Panc1 (cell line): ENCODE data around the gene SGIP1. TPM values are rescaled to one million over a fixed set of nuclear protein-coding genes. Genes with fewer than 3 reads are reported as not detected.

Experiments
- ATAC-seq: fragments of 200-7000 bp; cut with Tn5 transposase; 2 replicates; pipeline ENCODE4 v1.9.1; 2020; ENCODE audit warnings: mild to moderate bottlenecking, moderate library complexity
- BruUV-seq: library from RNA; stranded (reverse); fragments of 400-500 nt; replicated peaks from 2 replicates; lab custom pipeline; 2021; lab: Mats Ljungman, UMichigan
- CTCF ChIA-PET: fragments of 300-600 bp; sonication (Branson Sonifier 250); formaldehyde crosslinking; loops from one replicate; lab custom pipeline; 2022; ENCODE audit warnings: antibody characterized with exemption; lab: Charles Lee
- POLR2A ChIA-PET: fragments of 300-600 bp; sonication (Branson Sonifier 250); formaldehyde crosslinking; loops from one replicate; lab custom pipeline; 2022; ENCODE audit warnings: antibody characterized with exemption; lab: Charles Lee
- DNase-seq: peaks from one replicate; pipeline ENCODE4 v3.0.0-alpha.2; 2010; ENCODE audit warnings: low read depth, low spot score
- H3K27ac ChIP-seq: 2 replicates; pipeline ENCODE4 v1.5.1; 2011; ENCODE audit warnings: mild to moderate bottlenecking, low read length, inconsistent platforms
- H3K27me3 ChIP-seq: fragments of 200-500 bp; sonication (Bioruptor generic); 2 replicates; pipeline ENCODE4 v1.6.0; 2014; ENCODE audit warnings: low read length, inconsistent platforms; ENCODE audit not compliant: control insufficient read depth, insufficient read depth
- H3K36me3 ChIP-seq: fragments of 200-500 bp; sonication (Bioruptor generic); 2 replicates; pipeline ENCODE4 v1.5.1; 2014; ENCODE audit warnings: inconsistent platforms, mild to moderate bottlenecking, low read length, moderate library complexity; ENCODE audit not compliant: control insufficient read depth, insufficient read depth
- H3K4me1 ChIP-seq: 2 replicates; pipeline ENCODE4 v1.5.1; 2011; ENCODE audit warnings: inconsistent platforms, mild to moderate bottlenecking, low read length, moderate library complexity; ENCODE audit not compliant: control insufficient read depth, insufficient read depth
- H3K4me3 ChIP-seq, 2 experiments: 2 replicates each; pipeline ENCODE4 v1.5.1; 2011 to 2012; ENCODE audit warnings: low read depth in 2 of 2, low read length in 2 of 2, mild to moderate bottlenecking in 2 of 2, inconsistent platforms in 1 of 2, moderate library complexity in 1 of 2
- H3K9me3 ChIP-seq: fragments of 200-500 bp; sonication (Bioruptor generic); 2 replicates; pipeline ENCODE4 v1.5.1; 2014; ENCODE audit warnings: low read depth, mild to moderate bottlenecking, inconsistent platforms, low read length, moderate library complexity; ENCODE audit not compliant: control insufficient read depth, insufficient read depth
- POLR2AphosphoS5 ChIP-seq: IDR thresholded peaks from 2 replicates; pipeline ENCODE4 v1.6.1; 2012; ENCODE audit warnings: mild to moderate bottlenecking, low read depth, low read length, moderate library complexity
- SIN3A ChIP-seq: IDR thresholded peaks from 2 replicates; pipeline ENCODE4 v1.6.1; 2012; ENCODE audit warnings: low read depth, mild to moderate bottlenecking, low read length, moderate library complexity, borderline replicate concordance; ENCODE audit not compliant: insufficient read depth
- TCF7L2 ChIP-seq: IDR thresholded peaks from 2 replicates; pipeline ENCODE4 v1.6.1; 2011; ENCODE audit warnings: mild to moderate bottlenecking, low read depth, low read length, inconsistent platforms
- in situ Hi-C: cut with HindIII; loops from 2 replicates; pipeline ENCODE4 v1.10.0; 2016; ENCODE audit warnings: low sequenced_read_pairs, low pct_unique_long_range_greater_than_20kb
- intact Hi-C: fragments of 100-400 bp; cut with micrococcal nuclease; formaldehyde crosslinking; loops from one replicate; pipeline ENCODE4 v1.10.0; 2022; ENCODE audit not compliant: unreplicated experiment
- total RNA-seq: library from RNA; stranded (reverse); gene quantifications from one replicate; pipeline ENCODE4 v1.2.1, GENCODE V29; 2021; ENCODE audit not compliant: unreplicated experiment
- TF ChIP-seq, protein P1 (sequence below), 2 experiments: IDR thresholded peaks; 2 replicates each; pipeline ENCODE4 v1.6.1; 2011 to 2012; ENCODE audit warnings: low read depth in 2 of 2, control low read depth in 1 of 2, low read length in 1 of 2, mild to moderate bottlenecking in 1 of 2, moderate library complexity in 1 of 2; ENCODE audit not compliant: insufficient read depth in 1 of 2
- TF ChIP-seq, protein P2 (sequence below): fragments of 450-650 bp; IDR thresholded peaks from 2 replicates; pipeline ENCODE4 v1.5.1; 2017; ENCODE audit warnings: mild to moderate bottlenecking

SGIP1 gene
- total RNA-seq, 1 experiment from 2014 or later: 1.6 TPM

DNA sequence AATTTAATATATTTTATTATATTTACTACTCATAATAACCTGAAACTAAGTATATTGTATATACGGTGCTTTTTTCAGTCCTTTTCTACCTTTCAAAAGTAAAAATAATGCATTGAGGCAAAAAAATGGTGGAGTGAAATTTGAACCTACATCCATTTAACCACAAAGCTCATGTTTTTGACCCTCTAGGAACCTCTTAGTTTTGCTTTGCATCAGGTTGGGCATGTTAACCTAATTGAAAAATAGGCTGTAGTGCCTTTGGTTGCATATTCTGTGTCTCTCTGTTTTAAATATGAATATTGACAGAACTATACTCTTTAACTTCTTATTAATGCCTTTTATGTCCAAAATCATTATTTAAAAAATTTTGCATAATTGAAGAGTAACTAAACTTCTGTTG, 3.8 kb downstream of the SGIP1 start:
- Histone ChIP-seq H3K27me3 (peaks cover 4% of the 10 kb centered on the region; the same call in 1 of the 2 replicates), H3K4me3 (no peak overlapping the region), H3K36me3 (no peaks in the 10 kb centered on the region), H3K27ac (no peak overlapping the region), H3K9me3 (no peaks in the 10 kb centered on the region), H3K4me1 (peaks cover 5% of the 10 kb centered on the region; the same call in 1 of the 2 replicates)
- no peak for TF ChIP-seq SIN3A
- no peak for TF ChIP-seq POLR2AphosphoS5
- TF ChIP-seq, protein P1, sequence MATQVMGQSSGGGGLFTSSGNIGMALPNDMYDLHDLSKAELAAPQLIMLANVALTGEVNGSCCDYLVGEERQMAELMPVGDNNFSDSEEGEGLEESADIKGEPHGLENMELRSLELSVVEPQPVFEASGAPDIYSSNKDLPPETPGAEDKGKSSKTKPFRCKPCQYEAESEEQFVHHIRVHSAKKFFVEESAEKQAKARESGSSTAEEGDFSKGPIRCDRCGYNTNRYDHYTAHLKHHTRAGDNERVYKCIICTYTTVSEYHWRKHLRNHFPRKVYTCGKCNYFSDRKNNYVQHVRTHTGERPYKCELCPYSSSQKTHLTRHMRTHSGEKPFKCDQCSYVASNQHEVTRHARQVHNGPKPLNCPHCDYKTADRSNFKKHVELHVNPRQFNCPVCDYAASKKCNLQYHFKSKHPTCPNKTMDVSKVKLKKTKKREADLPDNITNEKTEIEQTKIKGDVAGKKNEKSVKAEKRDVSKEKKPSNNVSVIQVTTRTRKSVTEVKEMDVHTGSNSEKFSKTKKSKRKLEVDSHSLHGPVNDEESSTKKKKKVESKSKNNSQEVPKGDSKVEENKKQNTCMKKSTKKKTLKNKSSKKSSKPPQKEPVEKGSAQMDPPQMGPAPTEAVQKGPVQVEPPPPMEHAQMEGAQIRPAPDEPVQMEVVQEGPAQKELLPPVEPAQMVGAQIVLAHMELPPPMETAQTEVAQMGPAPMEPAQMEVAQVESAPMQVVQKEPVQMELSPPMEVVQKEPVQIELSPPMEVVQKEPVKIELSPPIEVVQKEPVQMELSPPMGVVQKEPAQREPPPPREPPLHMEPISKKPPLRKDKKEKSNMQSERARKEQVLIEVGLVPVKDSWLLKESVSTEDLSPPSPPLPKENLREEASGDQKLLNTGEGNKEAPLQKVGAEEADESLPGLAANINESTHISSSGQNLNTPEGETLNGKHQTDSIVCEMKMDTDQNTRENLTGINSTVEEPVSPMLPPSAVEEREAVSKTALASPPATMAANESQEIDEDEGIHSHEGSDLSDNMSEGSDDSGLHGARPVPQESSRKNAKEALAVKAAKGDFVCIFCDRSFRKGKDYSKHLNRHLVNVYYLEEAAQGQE (IDR thresholded peaks at IDR 0.05; ENCODE audit: insufficient read depth in 1 of 2, low read depth in 2 of 2, low read length in 1 of 2): no peak
- TF ChIP-seq, protein P2, sequence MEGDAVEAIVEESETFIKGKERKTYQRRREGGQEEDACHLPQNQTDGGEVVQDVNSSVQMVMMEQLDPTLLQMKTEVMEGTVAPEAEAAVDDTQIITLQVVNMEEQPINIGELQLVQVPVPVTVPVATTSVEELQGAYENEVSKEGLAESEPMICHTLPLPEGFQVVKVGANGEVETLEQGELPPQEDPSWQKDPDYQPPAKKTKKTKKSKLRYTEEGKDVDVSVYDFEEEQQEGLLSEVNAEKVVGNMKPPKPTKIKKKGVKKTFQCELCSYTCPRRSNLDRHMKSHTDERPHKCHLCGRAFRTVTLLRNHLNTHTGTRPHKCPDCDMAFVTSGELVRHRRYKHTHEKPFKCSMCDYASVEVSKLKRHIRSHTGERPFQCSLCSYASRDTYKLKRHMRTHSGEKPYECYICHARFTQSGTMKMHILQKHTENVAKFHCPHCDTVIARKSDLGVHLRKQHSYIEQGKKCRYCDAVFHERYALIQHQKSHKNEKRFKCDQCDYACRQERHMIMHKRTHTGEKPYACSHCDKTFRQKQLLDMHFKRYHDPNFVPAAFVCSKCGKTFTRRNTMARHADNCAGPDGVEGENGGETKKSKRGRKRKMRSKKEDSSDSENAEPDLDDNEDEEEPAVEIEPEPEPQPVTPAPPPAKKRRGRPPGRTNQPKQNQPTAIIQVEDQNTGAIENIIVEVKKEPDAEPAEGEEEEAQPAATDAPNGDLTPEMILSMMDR: no peak
- no peak for TF ChIP-seq TCF7L2
- CTCF ChIA-PET: no interaction called here
- DNase-seq (no peak), ATAC-seq (no peak)
- intact Hi-C loops (no loop called here), in situ Hi-C loops (no loop called here)
- no TSS peak for BruUV-seq
- POLR2A ChIA-PET: no interaction called here

DNA sequence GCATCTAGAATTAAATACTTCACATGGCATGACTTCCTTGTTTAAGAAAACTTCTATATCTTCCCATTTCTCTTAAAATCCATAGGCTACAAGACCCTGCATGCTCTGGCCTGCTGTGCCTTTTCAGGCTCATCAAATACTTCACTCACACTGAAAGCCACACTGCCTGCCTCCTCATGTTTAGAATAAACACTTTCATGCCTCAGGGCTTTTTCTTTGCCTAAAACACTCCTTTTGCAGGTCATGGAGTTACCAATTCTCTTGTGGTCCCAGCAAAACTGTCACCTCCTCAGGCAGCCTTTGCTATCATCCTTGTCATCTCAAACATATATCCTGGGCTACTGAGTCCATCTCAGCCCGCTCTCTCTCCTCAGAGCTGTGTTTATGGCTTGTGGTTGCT, 5.5 kb downstream of the SGIP1 start:
- DNase-seq (no peak), ATAC-seq (no peak)
- Histone ChIP-seq H3K36me3 (no peaks in the 10 kb centered on the region), H3K4me1 (no peaks in the 10 kb centered on the region), H3K27ac (no peak overlapping the region), H3K27me3 (no peaks in the 10 kb centered on the region), H3K4me3 (no peak overlapping the region), H3K9me3 (no peaks in the 10 kb centered on the region)
- intact Hi-C loops (no loop called here), in situ Hi-C loops (no loop called here)
- no TSS peak for BruUV-seq
- no peak for TF ChIP-seq TCF7L2
- no peak for TF ChIP-seq SIN3A
- no peak for TF ChIP-seq POLR2AphosphoS5
- TF ChIP-seq, protein P2: no peak
- TF ChIP-seq, protein P1 (IDR thresholded peaks at IDR 0.05; ENCODE audit: insufficient read depth in 1 of 2, low read depth in 2 of 2, low read length in 1 of 2): no peak
- ChIA-PET POLR2A (no interaction called here), CTCF (no interaction called here)
